Activated gamma-delta T cell treated with anti-CD3 and anti-CD28 coated beads, Interleukin-2, amount 50 U/mL, for 16 hours (primary cell): ENCODE results near the gene SULF2.

Experiments
- DNase-seq: peaks from one replicate; pipeline ENCODE4 v3.0.0-alpha.2; 2020; ENCODE audit warnings: low read depth

SULF2 gene

DNA sequence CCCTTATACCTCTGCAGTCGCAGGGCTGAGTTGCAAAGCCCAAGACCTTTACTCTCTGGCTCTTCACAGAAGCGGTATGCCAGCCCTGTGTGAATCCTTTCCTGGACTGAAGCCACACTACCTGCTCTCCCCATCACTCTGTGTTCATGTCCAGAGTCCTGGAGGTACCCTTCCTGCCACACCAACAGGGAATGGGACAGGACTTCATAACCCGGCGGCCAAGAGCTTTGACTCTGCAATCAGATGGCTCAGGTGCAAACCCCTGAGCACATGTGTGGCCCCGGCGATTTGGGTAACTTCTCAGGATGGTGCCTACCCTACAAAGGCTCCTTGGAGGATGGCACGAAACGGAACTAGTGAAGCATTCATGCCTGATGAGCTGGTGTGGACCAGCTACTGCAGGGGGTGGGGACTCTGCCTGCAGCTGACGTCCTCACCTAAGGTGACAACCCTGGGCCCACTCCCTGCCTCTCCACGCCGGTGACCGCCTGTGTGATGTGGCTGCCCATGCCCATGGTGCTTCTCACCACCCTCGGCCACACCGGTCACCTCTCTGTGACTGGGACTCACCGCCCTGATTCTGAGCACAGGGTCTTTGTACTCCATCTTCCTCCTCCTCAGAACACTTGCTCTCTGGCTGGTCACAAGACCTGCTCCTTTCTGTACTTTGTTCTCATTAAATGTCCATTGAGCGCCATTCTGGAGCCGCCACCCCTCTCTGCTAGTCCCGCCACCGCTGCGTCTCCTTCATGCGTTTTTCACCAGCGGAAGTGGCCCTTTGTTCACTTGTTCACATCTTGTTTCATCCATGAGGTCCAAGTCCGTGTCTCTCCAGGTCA lies 116.7 kb downstream of the SULF2 start:
- no peak for DNase-seq

DNA sequence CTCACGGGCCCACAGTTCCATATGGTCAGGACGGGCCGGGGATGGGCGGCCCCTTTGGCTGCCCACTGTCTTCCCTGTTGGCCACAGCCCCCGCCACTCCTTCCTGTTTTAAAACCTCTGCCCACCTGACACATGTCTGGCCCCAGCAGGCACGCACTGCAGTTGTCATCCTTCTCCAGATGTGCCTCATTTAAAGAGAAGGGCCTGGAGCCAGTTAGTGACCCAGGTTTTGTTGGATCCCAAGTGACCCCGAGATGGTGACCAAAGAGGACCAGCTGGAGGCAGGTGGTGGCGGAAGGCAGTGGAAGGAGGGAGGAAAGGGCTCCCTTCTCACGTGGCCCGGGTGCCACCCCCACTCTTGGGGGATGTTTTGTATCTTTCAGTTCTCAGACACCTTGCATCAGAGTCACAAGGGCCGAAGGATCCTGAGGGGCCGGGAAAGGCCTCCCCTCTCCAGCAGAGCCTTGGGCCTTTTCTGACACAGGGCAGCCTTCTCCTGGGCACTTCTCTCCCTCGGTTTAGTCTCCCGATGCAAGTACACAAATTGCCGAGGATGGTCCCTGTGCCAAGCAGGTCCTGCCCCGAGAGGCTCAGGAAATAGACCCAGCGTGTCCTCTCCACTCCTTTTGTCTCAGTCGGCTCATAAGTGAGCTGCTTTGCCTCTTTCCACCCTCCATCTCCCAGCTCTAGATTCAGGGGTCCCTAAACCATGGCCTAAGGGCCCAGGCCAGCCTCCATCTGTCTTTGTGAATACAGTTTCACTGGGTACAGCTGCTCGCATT lies 117.6 kb downstream of the SULF2 start:
- DNase-seq, result no peak

DNA sequence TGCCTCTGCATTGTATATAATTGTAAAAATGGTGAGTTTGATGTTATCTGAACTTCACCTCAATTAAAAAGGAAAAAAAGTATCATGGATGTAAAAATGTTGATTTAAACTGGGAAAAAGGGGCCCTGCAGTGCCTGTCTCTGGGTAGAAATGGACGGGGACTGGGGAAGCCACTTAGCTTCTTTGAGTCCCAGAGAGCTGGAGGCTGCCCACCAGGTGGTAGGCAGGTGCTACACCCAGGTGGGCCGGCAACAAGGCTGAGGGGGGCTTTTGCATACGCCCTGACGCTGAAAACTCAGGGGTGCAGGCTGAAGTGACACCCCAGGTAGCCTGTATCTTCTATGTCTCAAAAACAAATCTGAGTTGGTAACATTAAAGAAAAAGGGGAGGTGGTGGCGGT lies 118.2 kb downstream of the SULF2 start:
- no peak for DNase-seq

DNA sequence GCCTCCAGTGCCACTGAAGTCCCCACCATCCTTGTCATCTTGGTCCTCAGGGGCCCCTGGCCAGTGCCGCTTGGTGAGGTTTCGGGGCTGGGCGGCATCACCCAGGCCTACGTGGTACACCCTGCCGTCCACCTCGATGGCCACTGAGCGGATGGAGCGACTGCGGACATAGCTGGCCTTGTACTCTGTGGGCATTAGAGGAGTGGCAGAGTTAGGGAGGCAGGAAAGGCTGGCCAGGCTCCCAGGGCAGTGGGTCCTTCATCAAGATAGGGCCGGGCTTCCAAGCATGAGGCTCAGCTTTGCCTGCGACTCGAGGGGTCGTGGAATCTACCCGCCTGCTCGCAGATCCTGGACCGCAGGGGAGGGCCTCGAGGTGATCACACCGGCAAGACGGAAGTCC lies 119.0 kb downstream of the SULF2 start:
- no peak for DNase-seq

DNA sequence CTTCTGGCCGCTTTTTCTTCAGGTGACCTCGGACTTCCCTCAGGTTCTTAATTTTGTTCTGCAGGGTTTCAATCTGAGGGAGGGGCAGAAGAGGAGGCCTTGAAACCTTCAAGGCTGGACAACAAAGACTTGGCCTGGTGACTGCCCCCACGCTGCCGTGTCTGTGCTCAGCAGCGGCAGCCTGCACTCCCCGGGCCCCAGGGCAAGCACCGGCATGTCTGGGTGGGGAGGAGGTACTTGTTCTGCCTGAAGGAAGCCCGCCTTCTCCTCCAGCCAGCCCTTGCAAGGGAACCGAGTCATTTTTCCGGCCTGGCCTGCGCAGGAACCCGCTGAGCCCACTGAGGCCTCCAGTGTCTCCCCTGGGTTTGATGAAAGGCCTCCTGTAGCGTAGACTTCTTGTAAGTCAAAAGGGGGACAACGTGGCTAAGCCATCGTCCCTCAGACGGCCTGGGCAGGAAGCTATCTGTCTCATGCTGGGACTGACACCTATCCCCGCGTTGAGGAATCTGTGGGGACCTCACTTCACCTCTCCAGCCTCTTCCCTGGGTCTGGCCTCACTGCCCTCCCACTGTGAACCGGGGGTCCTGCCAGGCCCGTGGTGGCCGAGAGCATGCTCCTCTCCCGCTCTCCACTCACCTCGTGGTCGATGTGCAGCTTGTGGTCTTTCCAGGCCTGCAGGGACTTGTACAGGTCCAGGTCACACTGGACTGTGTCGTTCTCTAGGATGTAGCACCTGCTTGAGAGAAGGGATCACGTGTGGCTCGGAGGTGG lies 119.9 kb downstream of the SULF2 start:
- DNase-seq, result no peak

DNA sequence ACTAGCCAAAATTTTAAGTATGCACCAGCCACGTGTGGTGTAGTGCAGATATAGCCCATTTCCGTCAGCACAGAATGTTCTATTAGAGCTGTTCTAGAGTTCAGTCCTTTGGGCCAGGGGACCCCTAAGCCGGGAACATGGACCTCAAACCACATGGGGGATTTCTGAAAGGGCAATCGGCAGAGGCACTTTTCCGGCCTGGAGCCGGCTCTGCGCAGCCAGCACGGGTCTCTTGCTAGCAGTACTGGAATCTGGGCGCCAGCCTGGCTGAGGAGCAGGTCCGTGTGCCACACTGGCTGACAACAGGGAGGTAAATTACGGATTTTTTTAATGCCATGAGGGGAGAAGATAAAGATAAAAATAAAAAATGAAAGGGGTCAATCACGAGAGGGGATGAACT lies 120.5 kb downstream of the SULF2 start:
- no peak for DNase-seq

DNA sequence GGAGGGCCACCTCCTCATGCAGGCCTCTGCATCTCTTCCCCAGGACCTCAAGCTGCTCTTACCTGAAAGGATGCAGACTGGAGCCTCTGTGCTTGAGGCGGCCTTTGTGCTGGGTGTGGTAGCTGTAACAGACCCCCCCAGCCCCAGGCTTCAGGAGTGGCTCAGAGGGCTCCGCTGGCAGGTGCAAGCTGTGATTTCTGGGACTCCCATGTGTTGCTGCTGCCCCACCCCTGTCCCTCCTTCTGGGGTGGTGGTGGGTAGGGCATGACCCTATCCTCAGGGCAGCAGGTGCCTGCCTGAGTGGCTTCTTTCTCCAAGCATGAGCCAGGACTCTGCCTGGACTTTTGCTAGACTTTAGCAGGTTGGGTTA lies 121.2 kb downstream of the SULF2 start:
- no peak for DNase-seq

DNA sequence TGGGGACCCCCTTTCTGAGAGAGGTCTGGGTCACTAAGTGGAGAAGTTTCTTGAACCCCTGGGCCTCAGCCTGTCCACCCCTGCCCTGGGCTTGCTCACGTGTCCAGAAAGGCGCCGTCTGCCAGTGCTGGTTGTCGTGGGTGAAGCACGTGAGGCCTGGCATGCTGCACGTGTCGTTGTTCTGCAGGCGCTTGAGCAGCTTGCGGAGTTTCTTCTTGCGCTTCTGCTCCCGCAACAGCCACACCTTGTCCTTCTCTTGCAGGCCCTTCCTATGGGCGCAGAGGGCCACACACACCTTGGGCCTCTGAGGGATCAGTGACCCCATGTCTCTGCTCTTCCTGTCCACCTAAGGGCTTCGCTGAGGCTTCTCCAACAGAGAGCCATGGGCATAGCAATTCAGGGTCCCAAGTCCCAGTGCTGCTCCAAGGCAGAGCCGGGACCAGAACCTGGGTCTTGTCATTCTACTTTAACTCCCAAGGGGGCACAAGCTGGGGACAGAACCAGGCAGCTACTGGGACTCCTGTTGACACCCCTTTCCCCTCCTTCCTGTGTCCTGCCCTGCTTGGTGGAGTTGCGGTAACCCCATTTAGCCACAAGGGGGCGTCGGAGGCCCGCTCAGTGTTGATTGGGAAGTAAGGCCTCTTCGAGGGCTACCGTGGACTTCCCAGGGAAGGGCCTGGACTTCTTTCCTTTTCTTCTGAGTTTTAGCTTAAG lies 121.8 kb downstream of the SULF2 start:
- DNase-seq, result peak; percentile 54

DNA sequence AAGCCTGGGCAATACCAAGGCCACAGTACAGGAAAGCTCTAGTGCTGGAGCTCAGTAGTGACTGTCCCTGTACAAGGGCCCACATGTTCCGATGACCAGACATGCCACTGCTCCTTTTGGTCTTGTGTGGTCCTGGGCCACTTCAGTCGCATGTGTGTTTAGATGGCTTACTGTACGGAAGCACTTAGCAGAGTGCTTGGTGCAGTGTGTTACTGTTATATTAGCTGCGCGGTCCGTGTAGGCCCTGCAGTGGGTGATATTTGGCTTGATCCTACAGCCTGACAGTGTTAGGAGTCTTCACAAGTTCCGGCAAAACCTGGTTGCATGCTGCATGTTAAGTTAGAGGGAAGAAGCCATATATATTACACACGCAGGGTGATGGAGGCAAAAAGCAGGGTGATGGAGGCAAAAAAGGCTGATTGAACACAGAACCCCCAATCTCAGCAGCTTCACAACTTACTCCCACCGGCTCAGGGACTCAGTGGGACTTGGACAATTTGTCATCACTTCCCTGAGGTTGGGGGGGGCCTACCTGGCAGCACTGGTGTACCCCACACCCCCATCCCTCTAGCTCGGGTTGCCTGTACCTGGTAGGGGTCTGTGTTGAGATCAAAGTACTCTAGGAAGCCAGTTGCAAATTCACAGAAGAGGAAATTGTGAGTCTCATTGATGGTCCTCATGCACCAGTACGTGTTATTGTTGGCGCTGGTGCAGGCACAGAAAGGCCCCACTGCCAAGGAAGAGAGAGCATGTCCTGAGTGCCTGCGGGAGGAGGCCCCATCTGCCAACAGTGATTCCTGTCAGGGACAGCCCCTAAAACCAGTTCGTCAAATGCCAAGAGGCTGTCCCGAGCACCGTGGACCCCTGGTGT lies 122.6 kb downstream of the SULF2 start:
- DNase-seq, result no peak

DNA sequence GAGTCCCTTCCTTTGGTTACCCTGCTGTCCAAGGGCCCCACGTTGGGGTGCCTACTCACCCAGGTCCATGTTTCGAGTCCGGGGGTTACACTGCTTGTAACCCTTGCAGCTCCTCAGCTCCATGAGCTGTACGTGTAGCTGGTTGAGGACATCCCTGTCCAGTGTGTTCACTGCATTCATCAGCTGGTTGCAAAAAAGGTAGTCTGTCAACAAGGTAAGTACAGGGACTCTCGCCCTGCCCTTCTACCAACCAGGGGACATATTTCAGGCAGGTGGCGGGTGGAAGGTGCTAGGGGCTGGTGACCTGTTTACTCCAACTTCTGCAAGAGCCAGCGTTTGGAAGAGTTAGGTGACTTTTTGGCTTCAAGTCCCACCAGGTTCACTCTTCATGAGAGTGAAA lies 123.6 kb downstream of the SULF2 start:
- no peak for DNase-seq

DNA sequence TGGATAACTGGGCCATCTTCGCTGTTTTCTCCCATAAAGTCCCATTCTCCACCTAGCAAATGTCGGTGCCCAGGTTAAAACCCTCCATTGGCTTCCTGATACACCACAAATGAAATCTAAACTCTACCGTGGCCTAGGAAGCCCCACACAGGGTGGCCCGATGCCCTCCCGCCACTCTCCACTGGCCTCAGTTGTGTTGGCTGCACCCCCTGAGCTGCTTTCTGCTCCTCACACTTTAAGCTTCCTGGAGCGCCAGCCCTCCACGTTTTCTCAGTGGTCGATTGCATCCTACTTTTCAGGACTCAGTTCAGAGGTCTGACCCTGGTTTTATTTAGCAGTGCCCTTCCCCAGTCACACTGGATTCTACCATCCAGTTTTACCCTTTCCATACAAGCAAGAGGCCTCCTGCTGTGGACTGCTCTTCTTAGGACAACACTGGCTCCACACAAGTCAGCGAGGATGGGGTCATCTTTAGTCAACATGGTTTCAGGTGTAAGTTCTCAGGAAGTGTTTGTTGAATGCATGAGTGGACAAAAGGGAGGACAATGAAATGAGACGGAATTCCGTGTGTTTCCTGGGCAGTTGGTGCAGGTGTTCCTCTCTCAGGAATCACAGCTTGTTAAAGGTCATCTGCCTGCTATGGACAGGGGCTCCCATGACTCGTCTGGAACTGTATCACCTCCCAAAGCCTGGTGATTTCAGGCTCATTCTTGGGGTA lies 124.1 kb downstream of the SULF2 start:
- no peak for DNase-seq

DNA sequence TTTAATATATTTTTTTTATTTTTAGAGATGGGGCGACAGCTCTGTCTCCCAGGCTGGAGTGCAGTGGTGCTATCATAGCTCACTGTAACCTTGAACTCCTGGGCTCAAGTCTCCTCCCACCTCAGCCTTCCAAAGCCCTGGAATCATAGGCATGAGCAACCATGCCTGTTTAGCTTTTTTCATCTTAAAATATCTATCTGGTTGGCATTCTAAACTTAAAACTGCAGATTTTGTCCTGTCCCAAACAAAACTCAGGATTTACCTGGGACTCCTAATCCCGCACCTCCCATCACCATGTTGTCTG lies 124.7 kb downstream of the SULF2 start:
- DNase-seq, result no peak

DNA sequence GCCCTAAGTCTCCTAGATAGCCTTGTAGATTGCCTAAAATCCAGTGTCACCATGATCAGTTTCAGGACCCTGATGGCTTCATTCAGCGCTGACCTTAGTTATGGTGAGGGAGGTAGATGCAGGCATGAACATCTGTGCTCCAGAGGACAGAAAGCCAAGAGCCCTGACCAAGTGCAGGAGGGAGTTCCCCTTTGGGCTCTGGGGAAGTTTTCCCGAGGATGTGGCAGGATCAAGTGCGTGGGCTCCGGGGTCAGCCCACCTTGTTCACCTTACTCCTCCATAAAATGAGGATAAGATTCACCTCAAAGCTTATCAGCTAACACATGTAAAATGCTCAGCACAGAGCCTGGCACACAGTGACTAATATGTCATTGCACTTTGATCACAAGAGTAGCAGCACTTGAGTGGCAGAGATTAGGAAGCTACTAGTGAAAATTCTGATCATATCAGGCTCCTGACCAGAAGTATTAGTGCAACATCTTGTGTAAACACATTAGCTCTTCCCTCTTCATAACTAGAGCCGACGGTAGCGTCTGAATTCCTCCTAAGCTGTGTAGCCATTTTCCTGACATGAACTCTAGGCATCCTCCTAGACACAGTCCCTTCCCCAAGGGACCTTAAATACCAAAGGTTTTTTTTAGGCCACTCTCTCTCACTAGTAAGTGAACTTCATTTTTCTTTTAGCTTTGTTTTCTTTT lies 125.2 kb downstream of the SULF2 start:
- no peak for DNase-seq

DNA sequence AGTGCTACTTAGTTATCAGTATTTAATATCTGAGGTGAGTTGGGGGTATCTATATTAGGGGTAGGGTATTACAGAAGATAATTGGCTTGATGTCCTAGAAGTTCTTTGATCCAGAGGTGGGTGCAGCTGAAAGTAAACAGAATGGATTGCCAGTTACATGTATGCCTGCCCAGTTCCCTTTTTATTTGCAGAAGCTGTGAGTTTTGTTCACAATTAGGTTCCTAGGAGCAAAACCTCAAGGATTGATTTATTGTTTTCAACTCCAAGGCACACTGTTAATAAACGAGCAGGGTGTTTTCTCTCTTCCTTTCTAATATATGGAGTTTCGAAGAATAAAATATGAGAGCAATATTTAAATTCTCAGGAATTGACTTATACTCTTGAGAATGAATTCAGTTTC lies 129.0 kb downstream of the SULF2 start:
- no peak for DNase-seq

DNA sequence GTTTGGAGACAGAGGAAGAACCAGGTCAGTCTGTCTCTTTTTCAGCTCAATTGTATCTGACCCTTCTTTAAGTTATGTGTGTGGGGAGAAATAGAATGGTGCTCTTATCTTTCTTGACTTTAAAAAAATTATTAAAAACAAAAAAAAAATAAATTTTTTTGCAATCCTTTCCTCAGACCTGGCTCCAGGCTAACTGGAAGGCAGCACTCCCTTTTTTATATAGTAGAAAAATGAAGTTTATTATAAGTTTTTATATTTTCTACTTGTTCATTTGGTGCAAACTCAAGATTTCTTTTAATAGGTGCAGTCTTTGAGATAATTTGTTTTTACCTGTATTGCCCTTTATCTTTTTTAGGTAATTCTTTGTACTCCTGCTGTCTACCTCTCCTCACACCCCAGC lies 129.6 kb downstream of the SULF2 start:
- DNase-seq, result no peak

DNA sequence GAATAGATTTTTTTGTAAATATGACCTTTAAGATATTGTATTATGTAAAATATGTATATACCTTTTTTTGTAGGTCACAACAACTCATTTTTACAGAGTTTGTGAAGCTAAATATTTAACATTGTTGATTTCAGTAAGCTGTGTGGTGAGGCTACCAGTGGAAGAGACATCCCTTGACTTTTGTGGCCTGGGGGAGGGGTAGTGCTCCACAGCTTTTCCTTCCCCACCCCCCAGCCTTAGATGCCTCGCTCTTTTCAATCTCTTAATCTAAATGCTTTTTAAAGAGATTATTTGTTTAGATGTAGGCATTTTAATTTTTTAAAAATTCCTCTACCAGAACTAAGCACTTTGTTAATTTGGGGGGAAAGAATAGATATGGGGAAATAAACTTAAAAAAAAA lies 130.9 kb downstream of the SULF2 start:
- no peak for DNase-seq

DNA sequence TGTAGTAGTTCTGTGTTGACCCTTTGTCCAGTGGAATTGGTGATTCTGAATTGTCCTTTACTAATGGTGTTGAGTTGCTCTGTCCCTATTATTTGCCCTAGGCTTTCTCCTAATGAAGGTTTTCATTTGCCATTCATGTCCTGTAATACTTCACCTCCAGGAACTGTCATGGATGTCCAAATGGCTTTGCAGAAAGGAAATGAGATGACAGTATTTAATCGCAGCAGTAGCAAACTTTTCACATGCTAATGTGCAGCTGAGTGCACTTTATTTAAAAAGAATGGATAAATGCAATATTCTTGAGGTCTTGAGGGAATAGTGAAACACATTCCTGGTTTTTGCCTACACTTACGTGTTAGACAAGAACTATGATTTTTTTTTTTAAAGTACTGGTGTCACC lies 131.4 kb downstream of the SULF2 start:
- no peak for DNase-seq

DNA sequence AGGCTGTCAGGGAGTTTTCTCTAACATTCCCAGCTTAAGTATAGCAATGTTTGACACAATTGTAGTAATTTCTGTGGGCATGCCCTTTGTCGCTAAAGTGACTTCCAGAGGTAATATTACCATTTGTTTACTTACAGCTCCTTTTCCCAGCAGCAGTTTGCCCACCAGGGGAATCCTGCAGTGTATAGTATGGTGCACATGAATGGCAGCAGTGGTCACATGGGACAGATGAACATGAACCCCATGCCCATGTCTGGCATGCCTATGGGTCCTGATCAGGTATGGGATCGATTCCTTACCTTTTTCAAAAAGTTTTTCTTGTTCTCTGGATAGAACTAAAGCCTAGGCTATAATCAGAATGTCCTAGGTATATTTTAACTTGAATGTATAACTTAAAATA lies 132.5 kb downstream of the SULF2 start:
- DNase-seq, result no peak

DNA sequence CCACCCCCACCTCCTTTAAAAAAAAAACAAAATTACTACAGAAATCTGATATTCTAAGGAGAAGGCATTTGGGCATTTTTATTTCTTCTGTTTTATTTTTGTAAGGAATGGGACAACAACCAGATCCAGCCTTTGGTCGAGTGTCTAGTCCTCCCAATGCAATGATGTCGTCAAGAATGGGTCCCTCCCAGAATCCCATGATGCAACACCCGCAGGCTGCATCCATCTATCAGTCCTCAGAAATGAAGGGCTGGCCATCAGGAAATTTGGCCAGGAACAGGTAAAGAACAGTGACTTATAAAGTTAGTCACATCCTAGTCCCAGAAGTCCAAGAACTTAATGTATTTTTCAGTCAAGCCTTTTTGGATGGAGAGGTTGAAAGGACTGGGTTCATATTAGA lies 133.0 kb downstream of the SULF2 start:
- DNase-seq, result no peak

DNA sequence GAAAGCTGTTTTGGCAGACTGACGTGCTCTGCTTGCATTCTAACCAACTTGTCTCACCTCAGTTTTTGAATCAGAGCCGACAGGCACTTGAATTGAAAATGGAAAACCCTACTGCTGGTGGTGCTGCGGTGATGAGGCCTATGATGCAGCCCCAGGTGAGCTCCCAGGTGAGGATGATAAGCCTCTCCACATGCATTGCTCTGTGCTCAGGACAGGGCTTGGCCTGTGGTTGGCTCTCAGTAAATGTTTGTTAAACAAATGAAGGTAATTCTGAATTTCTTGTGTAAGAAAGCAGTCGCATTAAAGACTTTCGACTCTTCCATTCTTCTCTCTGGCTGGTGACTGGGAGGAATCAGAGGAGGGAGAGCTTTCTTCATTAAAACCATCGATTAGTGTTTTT lies 136.3 kb downstream of the SULF2 start:
- DNase-seq, result no peak
